Measurements from ENCODE around the gene PTOV1. TPM values are rescaled to one million over a fixed set of nuclear protein-coding genes. Genes with fewer than 3 reads are reported as not detected.
A peak's percentile ranks its signal among the peaks of the same experiment; 100 is the strongest.
"Not testable (repeated sequence)": the region's sequence is repeated elsewhere in the genome, so short reads cannot be mapped to it uniquely, and the experiment has no call there.

PTOV1 gene
- total RNA-seq, 1 experiment from 2014 or later = 67.8 TPM

DNA sequence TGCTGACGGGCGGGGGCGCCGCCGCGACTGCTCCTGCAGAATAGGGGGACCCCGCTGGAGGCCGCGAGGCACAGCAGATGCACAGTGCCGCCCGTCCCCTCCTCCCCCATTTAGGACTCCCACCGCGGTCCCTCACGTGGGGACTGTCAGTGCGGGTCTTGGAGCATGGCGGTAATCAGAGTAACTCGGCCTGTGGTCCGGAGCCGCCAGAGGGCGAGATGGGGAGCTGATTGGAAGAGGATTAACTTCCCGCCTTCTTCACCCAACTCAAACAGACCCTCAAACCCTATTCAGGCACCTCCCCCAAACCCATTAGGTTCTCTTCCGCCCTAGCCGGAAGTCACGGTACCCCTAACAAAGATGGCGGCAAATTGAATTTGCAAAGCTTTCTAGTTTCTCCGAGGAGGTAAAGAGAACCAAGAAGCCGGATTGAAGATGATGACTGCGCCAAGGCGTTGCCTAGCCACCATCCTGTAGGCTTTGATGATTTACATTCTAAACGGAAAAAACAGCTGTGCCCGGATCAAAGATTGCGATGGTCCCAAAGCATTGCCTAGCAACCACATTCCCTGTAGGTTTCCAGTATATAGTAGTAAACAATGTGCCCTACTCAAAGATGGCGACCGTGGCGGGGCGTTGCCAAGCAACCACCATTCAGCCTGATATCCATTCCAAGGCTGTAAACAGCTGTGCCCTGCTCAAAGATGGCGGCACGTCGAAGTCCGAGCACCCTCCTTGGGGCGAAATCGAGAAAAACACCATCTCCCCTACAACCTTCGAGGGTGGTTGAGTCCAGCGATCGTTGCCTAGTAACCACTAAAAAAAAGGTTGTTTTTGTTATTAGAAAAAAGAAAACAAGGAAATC, 37.7 kb upstream of the PTOV1 start, which contains the start of gene FUZ:
FUZ (minus strand) TSS at position 296 of the 865 bp plus-strand sequence; CDS start at position 110, 186 bp downstream.
- peak within 1 kb of the TSS; percentile 65 for H3K4me3 ChIP-seq (ENCODE audit: low read length)
- peak within 1 kb of the TSS; percentile 52 for H2AFZ ChIP-seq (ENCODE audit: low read length)
- H3K4me2 ChIP-seq (ENCODE audit: low read depth, low read length, poor library complexity, severe bottlenecking) = peak within 1 kb of the TSS; percentile 65
- H3K4me1 ChIP-seq (ENCODE audit: low read length) = peaks cover 38% of the 10 kb centered on the region
- peak within 1 kb of the TSS; percentile 64 for H3K9ac ChIP-seq (ENCODE audit: low read length)
- H3K27me3 ChIP-seq (ENCODE audit: low read length) = no peaks in the 10 kb centered on the region
- peak; percentile 100 for DNase-seq
- peak within 1 kb of the TSS; percentile 62 for H3K27ac ChIP-seq (ENCODE audit: low read length)
- H3K9me3 ChIP-seq (ENCODE audit: low read length) = no peaks in the 10 kb centered on the region
- no peaks in the 10 kb centered on the region for H4K20me1 ChIP-seq (ENCODE audit: insufficient read depth, low read depth, low read length)
- peaks cover under 1% of the 10 kb centered on the region for H3K79me2 ChIP-seq (ENCODE audit: low read length)
- no peaks in the 10 kb centered on the region for H3K9me2 ChIP-seq (replicated peaks; ENCODE audit: insufficient read depth, low read length)
- no peaks in the 10 kb centered on the region for H3K36me3 ChIP-seq (ENCODE audit: insufficient read depth, low read length)

DNA sequence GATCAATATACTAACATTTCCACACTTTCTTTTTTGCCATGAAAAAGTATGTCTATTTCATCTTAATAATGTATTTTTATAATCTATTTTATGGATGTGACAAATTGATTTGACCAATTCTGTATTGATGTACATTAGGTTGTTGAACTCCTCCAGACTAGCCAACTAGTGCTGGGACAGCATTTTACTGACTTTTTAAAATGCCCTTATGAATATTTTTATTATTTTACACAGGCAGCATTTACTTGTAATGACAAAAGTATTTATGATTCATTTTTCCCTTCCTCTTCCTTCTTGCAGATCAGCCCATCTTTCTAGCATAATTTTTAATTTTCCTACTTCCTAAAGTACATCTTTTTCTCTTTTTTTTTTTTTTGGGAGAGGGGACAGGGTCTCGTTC, 36.9 kb upstream of the PTOV1 start:
- Histone ChIP-seq H2AFZ (ENCODE audit: low read length) (peak overlapping the region; percentile 52), H3K79me2 (ENCODE audit: low read length) (peaks cover 9% of the 10 kb centered on the region), H4K20me1 (ENCODE audit: insufficient read depth, low read depth, low read length) (no peaks in the 10 kb centered on the region), H3K4me3 (ENCODE audit: low read length) (peak overlapping the region; percentile 65; the same call in 1 of the 2 replicates), H3K9ac (ENCODE audit: low read length) (no peak overlapping the region), H3K27ac (ENCODE audit: low read length) (0 out of 2 replicates have a peak overlapping the region, but pooled peaks have one; percentile 1), H3K9me3 (ENCODE audit: low read length) (no peaks in the 10 kb centered on the region), H3K9me2 (replicated peaks; ENCODE audit: insufficient read depth, low read length) (no peaks in the 10 kb centered on the region), H3K27me3 (ENCODE audit: low read length) (no peaks in the 10 kb centered on the region), H3K36me3 (ENCODE audit: insufficient read depth, low read length) (no peaks in the 10 kb centered on the region), H3K4me1 (ENCODE audit: low read length) (peaks cover 34% of the 10 kb centered on the region), H3K4me2 (ENCODE audit: low read depth, low read length, poor library complexity, severe bottlenecking) (peak overlapping the region; percentile 65)
- peak; percentile 52 for DNase-seq

DNA sequence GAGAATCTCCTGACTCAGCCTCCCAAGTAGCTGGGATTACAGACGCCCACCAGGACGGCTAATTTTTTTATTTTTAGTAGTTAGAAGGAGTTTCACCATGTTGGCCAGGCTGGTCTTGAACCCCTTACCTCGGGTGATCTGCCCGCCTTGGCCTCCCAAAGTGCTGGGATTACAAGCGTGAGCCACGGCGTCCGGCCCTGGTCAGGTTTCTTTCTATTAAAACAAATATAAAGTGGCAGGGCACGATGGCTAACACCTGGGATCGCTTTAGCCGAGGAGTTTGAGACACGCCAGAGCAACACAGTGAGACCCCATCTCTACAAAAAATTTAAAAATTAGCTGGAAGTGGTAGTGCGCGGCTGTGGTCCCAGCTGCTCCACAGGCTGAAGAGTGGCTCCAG, 34.4 kb upstream of the PTOV1 start:
- Histone ChIP-seq H2AFZ (ENCODE audit: low read length) (no peak overlapping the region), H3K9me3 (ENCODE audit: low read length) (no peaks in the 10 kb centered on the region), H3K9me2 (replicated peaks; ENCODE audit: insufficient read depth, low read length) (no peaks in the 10 kb centered on the region), H3K27me3 (ENCODE audit: low read length) (no peaks in the 10 kb centered on the region), H3K79me2 (ENCODE audit: low read length) (peaks cover 32% of the 10 kb centered on the region), H3K4me1 (ENCODE audit: low read length) (peaks cover 31% of the 10 kb centered on the region), H3K27ac (ENCODE audit: low read length) (0 out of 2 replicates have a peak overlapping the region, but pooled peaks have one; percentile 45), H3K4me3 (ENCODE audit: low read length) (no peak overlapping the region), H3K4me2 (ENCODE audit: low read depth, low read length, poor library complexity, severe bottlenecking) (peak overlapping the region; percentile 77), H4K20me1 (ENCODE audit: insufficient read depth, low read depth, low read length) (no peaks in the 10 kb centered on the region), H3K9ac (ENCODE audit: low read length) (no peak overlapping the region), H3K36me3 (ENCODE audit: insufficient read depth, low read length) (peaks cover 7% of the 10 kb centered on the region; the same call in 1 of the 2 replicates)
- no peak for DNase-seq

DNA sequence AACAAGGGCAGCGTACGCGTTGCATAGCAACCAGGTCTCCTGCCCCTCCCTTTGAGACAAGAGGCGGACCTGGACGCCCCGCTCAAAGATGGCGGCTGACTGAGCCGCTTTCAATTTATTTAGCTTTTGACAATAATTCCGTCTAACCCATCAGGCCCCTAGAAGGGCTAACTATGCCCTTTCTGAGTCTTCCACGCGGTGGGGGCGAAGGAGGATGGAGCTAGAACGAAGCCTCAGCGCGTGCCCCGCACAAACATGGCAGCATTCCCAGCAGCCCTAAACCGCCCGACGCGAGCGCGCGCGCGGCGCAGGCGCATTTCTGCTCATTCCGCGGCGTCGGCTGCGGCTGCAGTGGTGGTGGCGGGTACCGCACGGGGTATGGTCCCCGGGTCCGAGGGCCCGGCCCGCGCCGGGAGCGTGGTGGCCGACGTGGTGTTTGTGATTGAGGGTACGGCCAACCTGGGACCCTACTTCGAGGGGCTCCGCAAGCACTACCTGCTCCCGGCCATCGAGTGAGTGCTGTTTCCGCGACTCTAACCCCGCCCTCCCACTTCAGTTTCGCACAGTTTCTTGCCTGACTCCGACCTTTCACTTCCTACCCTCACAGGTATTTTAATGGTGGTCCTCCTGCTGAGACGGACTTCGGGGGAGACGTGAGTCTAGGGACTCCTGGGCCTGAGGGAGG, 32.9 kb upstream of the PTOV1 start, which contains the start of gene MED25:
MED25 (plus strand) TSS at position 326 of the 685 bp plus-strand sequence; CDS start at position 379, 53 bp downstream.
- Histone ChIP-seq H3K4me3 (ENCODE audit: low read length) (peak within 1 kb of the TSS; percentile 72), H4K20me1 (ENCODE audit: insufficient read depth, low read depth, low read length) (no peaks in the 10 kb centered on the region), H3K27me3 (ENCODE audit: low read length) (no peaks in the 10 kb centered on the region), H3K9ac (ENCODE audit: low read length) (peak within 1 kb of the TSS; percentile 85), H3K36me3 (ENCODE audit: insufficient read depth, low read length) (peaks cover 9% of the 10 kb centered on the region; the same call in 1 of the 2 replicates), H3K9me2 (replicated peaks; ENCODE audit: insufficient read depth, low read length) (no peaks in the 10 kb centered on the region), H3K4me2 (ENCODE audit: low read depth, low read length, poor library complexity, severe bottlenecking) (peak within 1 kb of the TSS; percentile 77), H2AFZ (ENCODE audit: low read length) (peak within 1 kb of the TSS; percentile 70), H3K9me3 (ENCODE audit: low read length) (no peaks in the 10 kb centered on the region), H3K27ac (ENCODE audit: low read length) (peak within 1 kb of the TSS; percentile 64), H3K79me2 (ENCODE audit: low read length) (peaks cover 35% of the 10 kb centered on the region), H3K4me1 (ENCODE audit: low read length) (peaks cover 25% of the 10 kb centered on the region)
- peak; percentile 97 for DNase-seq

DNA sequence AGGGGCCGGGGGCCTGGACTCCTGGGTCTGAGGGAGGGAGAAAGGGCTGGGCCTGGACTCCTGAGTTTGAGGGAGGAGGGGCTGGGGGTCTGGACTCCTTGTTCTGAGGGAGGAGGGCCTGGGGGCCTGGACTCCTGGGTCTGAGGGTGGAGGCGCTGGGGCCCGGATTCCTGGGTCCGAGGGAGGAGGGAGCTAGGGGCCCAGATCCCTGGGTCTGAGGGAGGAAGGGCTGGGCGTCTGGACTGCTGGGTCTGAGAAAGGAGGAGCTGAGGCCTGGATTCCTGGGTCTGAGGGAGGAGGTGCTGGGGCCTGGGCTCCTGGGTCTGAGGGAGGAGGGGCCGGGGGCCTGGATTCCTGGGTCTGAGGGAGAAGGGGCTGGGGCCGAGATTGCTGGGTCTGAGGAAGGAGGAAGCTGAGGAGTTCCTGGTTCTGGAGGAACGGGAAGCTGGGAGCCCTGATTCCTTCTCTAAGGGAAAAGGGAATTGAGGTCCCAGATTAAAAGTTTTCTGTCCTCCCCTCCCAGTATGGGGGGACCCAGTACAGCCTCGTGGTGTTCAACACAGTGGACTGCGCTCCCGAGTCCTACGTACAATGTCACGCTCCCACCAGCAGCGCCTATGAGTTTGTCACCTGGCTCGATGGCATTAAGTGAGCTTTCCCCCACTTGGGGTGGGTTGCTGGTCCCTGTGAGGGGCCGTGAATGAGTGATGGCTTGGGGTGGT, 32.1 kb upstream of the PTOV1 start:
- Histone ChIP-seq H3K36me3 (ENCODE audit: insufficient read depth, low read length) (peaks cover 14% of the 10 kb centered on the region; the same call in 1 of the 2 replicates), H4K20me1 (ENCODE audit: insufficient read depth, low read depth, low read length) (no peaks in the 10 kb centered on the region), H2AFZ (ENCODE audit: low read length) (peak overlapping the region; percentile 70; the same call in 1 of the 2 replicates), H3K9me3 (ENCODE audit: low read length) (no peaks in the 10 kb centered on the region), H3K79me2 (ENCODE audit: low read length) (peaks cover 42% of the 10 kb centered on the region), H3K27ac (ENCODE audit: low read length) (peak overlapping the region; percentile 20), H3K9ac (ENCODE audit: low read length) (peak overlapping the region; percentile 85), H3K4me2 (ENCODE audit: low read depth, low read length, poor library complexity, severe bottlenecking) (peak overlapping the region; percentile 77), H3K4me1 (ENCODE audit: low read length) (peaks cover 26% of the 10 kb centered on the region), H3K4me3 (ENCODE audit: low read length) (peak overlapping the region; percentile 72), H3K27me3 (ENCODE audit: low read length) (no peaks in the 10 kb centered on the region), H3K9me2 (replicated peaks; ENCODE audit: insufficient read depth, low read length) (no peaks in the 10 kb centered on the region)
- DNase-seq = peak; percentile 58

DNA sequence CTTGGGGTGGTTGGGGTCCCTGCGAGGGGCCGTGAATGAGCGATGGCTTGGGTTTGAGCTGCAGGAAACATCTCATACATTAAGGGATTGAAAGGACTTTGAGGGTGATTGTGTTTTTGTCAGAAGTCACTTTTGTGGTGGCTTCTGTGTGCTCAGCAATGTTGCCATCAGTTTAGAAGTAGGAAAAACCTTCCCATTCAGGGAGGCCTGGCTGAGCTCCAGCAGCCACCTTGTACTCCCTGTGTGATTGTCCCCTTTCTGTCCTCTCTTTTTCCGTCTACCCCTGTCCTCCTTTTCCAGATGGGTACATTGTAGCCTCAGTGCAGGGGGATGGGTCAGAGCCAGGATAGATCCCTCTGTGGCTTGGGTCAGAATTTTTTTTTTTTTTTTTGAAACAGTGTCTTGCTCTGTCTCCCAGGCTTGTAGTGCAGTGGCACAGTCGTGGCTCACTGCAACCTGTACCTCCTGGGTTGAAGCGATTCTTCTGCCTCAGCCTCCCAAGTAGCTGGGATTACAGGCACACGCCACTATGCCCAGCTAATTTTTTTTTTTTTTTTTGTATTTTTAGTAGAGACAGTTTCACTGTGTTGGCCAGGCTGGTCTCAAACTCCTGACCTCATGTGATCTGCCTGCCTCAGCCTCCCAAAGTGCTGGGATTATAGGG, 31.4 kb upstream of the PTOV1 start:
- not testable (repeated sequence) for H2AFZ ChIP-seq (ENCODE audit: low read length); H3K27me3 ChIP-seq (ENCODE audit: low read length); H3K9me3 ChIP-seq (ENCODE audit: low read length); H3K9me2 ChIP-seq (replicated peaks; ENCODE audit: insufficient read depth, low read length); H4K20me1 ChIP-seq (ENCODE audit: insufficient read depth, low read depth, low read length); DNase-seq; H3K27ac ChIP-seq (ENCODE audit: low read length)
- Histone ChIP-seq H3K36me3 (ENCODE audit: insufficient read depth, low read length) (peaks cover 15% of the 10 kb centered on the region; the same call in 1 of the 2 replicates), H3K4me1 (ENCODE audit: low read length) (peaks cover 19% of the 10 kb centered on the region), H3K4me2 (ENCODE audit: low read depth, low read length, poor library complexity, severe bottlenecking) (peak overlapping the region; percentile 77), H3K9ac (ENCODE audit: low read length) (peak overlapping the region; percentile 85), H3K79me2 (ENCODE audit: low read length) (peaks cover 46% of the 10 kb centered on the region), H3K4me3 (ENCODE audit: low read length) (peak overlapping the region; percentile 72; the same call in 1 of the 2 replicates)

DNA sequence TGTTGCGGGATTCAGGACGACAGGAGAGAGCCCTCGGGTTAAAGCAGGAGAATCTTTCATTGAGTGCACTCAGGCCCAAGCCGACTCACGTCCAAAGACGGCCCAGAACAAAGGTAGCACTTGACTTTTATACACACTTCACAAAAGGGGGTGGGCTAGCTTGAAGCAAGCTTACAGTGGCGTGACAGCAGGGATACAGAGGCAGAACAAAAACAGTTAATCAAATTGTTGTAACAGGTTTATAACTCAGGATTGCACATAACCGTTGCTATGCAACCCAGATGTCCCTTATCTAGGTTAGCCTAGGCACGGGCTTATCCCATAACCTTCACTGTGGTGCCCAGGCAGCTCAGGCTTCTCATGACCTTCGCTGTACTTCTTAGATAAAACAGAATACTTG, 30.8 kb upstream of the PTOV1 start:
- no peak for DNase-seq
- H3K27ac ChIP-seq (ENCODE audit: low read length) = no peak overlapping the region
- H2AFZ ChIP-seq (ENCODE audit: low read length) = no peak overlapping the region
- no peaks in the 10 kb centered on the region for H4K20me1 ChIP-seq (ENCODE audit: insufficient read depth, low read depth, low read length)
- no peaks in the 10 kb centered on the region for H3K9me2 ChIP-seq (replicated peaks; ENCODE audit: insufficient read depth, low read length)
- H3K4me3 ChIP-seq (ENCODE audit: low read length) = no peak overlapping the region
- no peak overlapping the region for H3K9ac ChIP-seq (ENCODE audit: low read length)
- H3K4me1 ChIP-seq (ENCODE audit: low read length) = peaks cover 19% of the 10 kb centered on the region
- H3K36me3 ChIP-seq (ENCODE audit: insufficient read depth, low read length) = peaks cover 20% of the 10 kb centered on the region; the same call in 1 of the 2 replicates
- H3K4me2 ChIP-seq (ENCODE audit: low read depth, low read length, poor library complexity, severe bottlenecking) = no peak overlapping the region
- H3K79me2 ChIP-seq (ENCODE audit: low read length) = peaks cover 50% of the 10 kb centered on the region
- H3K9me3 ChIP-seq (ENCODE audit: low read length) = no peaks in the 10 kb centered on the region
- H3K27me3 ChIP-seq (ENCODE audit: low read length) = no peaks in the 10 kb centered on the region

All from Karpas-422 (cell line).